ENCODE data around the gene SLX4IP. TPM values are rescaled to one million over a fixed set of nuclear protein-coding genes. Genes with fewer than 3 reads are reported as not detected.

SLX4IP gene
- polyA plus RNA-seq, 2 of the 4 experiments (the other 2 are of a cell fraction): 3.4 to 7.5 TPM

GRCh38 chr20:10644458-10645204 is 209.5 kb downstream of the SLX4IP start (continued):
- TF ChIP-seq BCL3 (IDR thresholded peaks at IDR 0.05): no peak

- Histone ChIP-seq H3K4me2 (no peak overlapping the region), H3K9me3 (no peaks in the 10 kb centered on the region), H3K4me1 (peaks cover 7% of the 10 kb centered on the region; the same call in 1 of the 3 replicates), H3K27ac (no peak overlapping the region), H3K4me3 (no peak overlapping the region)
- FAIRE-seq (no peak), DNase-seq (ENCODE audit: low read depth in 1 of 2, low spot score in 1 of 2) (no peak), ATAC-seq (no peak)
- CTCF ChIA-PET: interaction anchor here (0.8 to 3.2 kb wide), 8 partner anchors 22 to 667 kb away, joined by 3 to 11 read pairs (median 4); no protein-coding TSS in a partner anchor
- no peak for TF ChIP-seq MAZ (IDR thresholded peaks at IDR 0.05; ENCODE audit: borderline replicate concordance, low read depth, low read length)
- no peak for TF ChIP-seq CTCF (IDR thresholded peaks at IDR 0.05)
- no peak for TF ChIP-seq RAD21 (conservative IDR thresholded peaks at IDR 0.05 in 1 of 2, IDR thresholded peaks at IDR 0.05 in 1 of 2)
- no peak for TF ChIP-seq PHF8 (IDR thresholded peaks at IDR 0.05; ENCODE audit: borderline replicate concordance, low read depth)
- no peak for TF ChIP-seq NR3C1 (IDR thresholded peaks at IDR 0.05)
- no peak for TF ChIP-seq ELK1 (IDR thresholded peaks at IDR 0.05; ENCODE audit: low read depth, low read length)
- TF ChIP-seq MAFK (IDR thresholded peaks at IDR 0.05; ENCODE audit: partially characterized antibody): no peak
- TF ChIP-seq GATA3 (IDR thresholded peaks at IDR 0.05; ENCODE audit: borderline replicate concordance): no peak
- TF ChIP-seq REST (IDR thresholded peaks at IDR 0.05): no peak
- POLR2A ChIA-PET: no interaction called here
- WGBS (ENCODE audit: missing lambda C conversion rate): 94% methylated on average over 10 of the region's 10 CpGs
Observed at GRCh38 chr20:10645205-10645570, 210.1 kb downstream of the SLX4IP start.

- DNase-seq (ENCODE audit: low read depth in 1 of 2, low spot score in 1 of 2) (no peak), ATAC-seq (no peak), FAIRE-seq (no peak)
- ChIA-PET POLR2A (interaction anchor here (0.7 kb wide), 1 partner anchor 211 kb away, joined by 3 read pairs; no protein-coding TSS in a partner anchor), CTCF (interaction anchor here (0.7 to 3.2 kb wide), 5 partner anchors 22 to 668 kb away, joined by 3 to 11 read pairs (median 4); no protein-coding TSS in a partner anchor)
- Histone ChIP-seq H3K27ac (no peak overlapping the region), H3K4me2 (no peak overlapping the region), H3K9me3 (no peaks in the 10 kb centered on the region), H3K4me1 (peaks cover 7% of the 10 kb centered on the region; the same call in 1 of the 3 replicates), H3K4me3 (no peak overlapping the region)
- WGBS (ENCODE audit: missing lambda C conversion rate): 92% methylated on average over 4 of the region's 4 CpGs
- TF ChIP-seq ZNF302 (CRISPR knock-in tag; IDR thresholded peaks at IDR 0.05): no peak
- TF ChIP-seq CHD2 (IDR thresholded peaks at IDR 0.05; ENCODE audit: low read length, partially characterized antibody): no peak
- no peak for TF ChIP-seq RAD21 (conservative IDR thresholded peaks at IDR 0.05 in 1 of 2, IDR thresholded peaks at IDR 0.05 in 1 of 2)
- TF ChIP-seq CHD4 (IDR thresholded peaks at IDR 0.05; ENCODE audit: borderline replicate concordance): no peak
- no peak for TF ChIP-seq CBX8 (IDR thresholded peaks at IDR 0.05)
- TF ChIP-seq KDM1A (IDR thresholded peaks at IDR 0.05; ENCODE audit: low read depth): no peak
- TF ChIP-seq MAFK (IDR thresholded peaks at IDR 0.05; ENCODE audit: partially characterized antibody): no peak
- no peak for TF ChIP-seq KDM5A (IDR thresholded peaks at IDR 0.05)
- TF ChIP-seq NFE2L2 (conservative IDR thresholded peaks at IDR 0.05; ENCODE audit: low read length): no peak
- TF ChIP-seq CEBPB (IDR thresholded peaks at IDR 0.05): no peak
- no peak for TF ChIP-seq HMGXB4 (CRISPR knock-in tag; IDR thresholded peaks at IDR 0.05; ENCODE audit: borderline replicate concordance)
Observed at GRCh38 chr20:10646006-10646405, 210.9 kb downstream of the SLX4IP start.
